CD4-positive, alpha-beta T cell (primary cell): ENCODE measurements around the gene YKT6. TPM values are rescaled to one million over a fixed set of nuclear protein-coding genes. Genes with fewer than 3 reads are reported as not detected.

Experiments used
- ATAC-seq: fragments of 200-7000 bp; cut with Tn5 transposase; one replicate; pipeline ENCODE4 v1.10.0; 2022; ENCODE audit warnings: mild to moderate bottlenecking; ENCODE audit not compliant: poor library complexity
- CTCF ChIA-PET: fragments of 350-600 bp; sonication (Branson Sonifier 250); formaldehyde crosslinking; loops from one replicate; lab custom pipeline; 2021; ENCODE audit warnings: antibody characterized with exemption, inconsistent platforms; lab: Charles Lee
- POLR2A ChIA-PET: fragments of 350-600 bp; sonication (Branson Sonifier 250); formaldehyde crosslinking; loops from one replicate; lab custom pipeline; 2021; ENCODE audit warnings: antibody characterized with exemption, inconsistent platforms; lab: Charles Lee
- DNase-seq, 14 experiments: peaks; one replicate each; pipeline ENCODE4 v3.0.0-alpha.2; 2013 to 2020; ENCODE audit warnings: mixed read lengths in 2 of 14
- H3K27ac ChIP-seq, 2 donors: one replicate each; pipeline versions ENCODE4 v1.5.1 to v1.7.0; 2013; ENCODE audit warnings: low read length in 2 of 2, low read depth in 1 of 2, mild to moderate bottlenecking in 1 of 2
- H3K27me3 ChIP-seq, 2 experiments: 1 replicate in 1 of 2; 2 replicates in 1 of 2; pipeline versions ENCODE4 v1.6.1 to v1.7.0; 2013; ENCODE audit warnings: low read length in 2 of 2, control low read depth in 1 of 2, mild to moderate bottlenecking in 1 of 2, moderate library complexity in 1 of 2; ENCODE audit not compliant: insufficient read depth in 2 of 2, control insufficient read depth in 1 of 2
- H3K36me3 ChIP-seq: one replicate; pipeline ENCODE4 v1.6.1; 2013; ENCODE audit warnings: low read length, control low read depth; ENCODE audit not compliant: insufficient read depth
- H3K4me1 ChIP-seq: one replicate; pipeline ENCODE4 v1.6.1; 2013; ENCODE audit warnings: low read length, control low read depth; ENCODE audit not compliant: insufficient read depth
- H3K4me3 ChIP-seq: one replicate; pipeline ENCODE4 v1.5.1; 2013; ENCODE audit warnings: mild to moderate bottlenecking, low read length, moderate library complexity
- H3K9me3 ChIP-seq, 2 experiments: 1 replicate in 1 of 2; 2 replicates in 1 of 2; pipeline versions ENCODE4 v1.6.1 to v1.7.0; 2013; ENCODE audit warnings: low read length in 2 of 2, mild to moderate bottlenecking in 2 of 2, control low read depth in 1 of 2, moderate library complexity in 1 of 2; ENCODE audit not compliant: control insufficient read depth in 1 of 2, insufficient read depth in 1 of 2
- H3K27ac Mint-ChIP-seq: one replicate; pipeline ENCODE4 v1.8.0; 2020; ENCODE audit warnings: mixed read lengths
- H3K27me3 Mint-ChIP-seq: one replicate; pipeline ENCODE4 v1.8.0; 2021; ENCODE audit warnings: mixed read lengths
- H3K36me3 Mint-ChIP-seq: one replicate; pipeline ENCODE4 v1.8.0; 2021; ENCODE audit warnings: low read depth, mixed read lengths
- H3K4me1 Mint-ChIP-seq: one replicate; pipeline ENCODE4 v1.8.0; 2021; ENCODE audit warnings: low read depth, mixed read lengths
- H3K4me3 Mint-ChIP-seq: one replicate; pipeline ENCODE4 v1.8.0; 2020; ENCODE audit warnings: mild to moderate bottlenecking, mixed read lengths
- H3K9me3 Mint-ChIP-seq: one replicate; pipeline ENCODE4 v1.8.0; 2020; ENCODE audit warnings: mixed read lengths
- intact Hi-C, 2 experiments: fragments of 100-400 bp; cut with DNase I in 1 of 2; cut with micrococcal nuclease in 1 of 2; formaldehyde crosslinking; loops; one replicate each; pipeline versions ENCODE4 v1.15.1 to v1.9.0; 2023 to 2025; cut with DNase I, micrococcal nuclease
- total RNA-seq, 174 experiments: library from RNA in 2 of 174; stranded (reverse) in 2 of 174; gene quantifications; one replicate each; pipeline ENCODE4 v1.2.3 and lab custom pipeline; 2021 to 2026
- TF ChIP-seq, protein P1 (sequence below): fragments of 200-600 bp; IDR thresholded peaks from one replicate; pipeline ENCODE4 v1.8.0; 2022; ENCODE audit warnings: antibody characterized with exemption, mild to moderate bottlenecking

The YKT6 gene
- total RNA-seq, 2 experiments from 2014 or later = 85.0 to 86.4 TPM

- peaks cover 0 to 4% of the 10 kb centered on the region in 2 experiments for H3K9me3 ChIP-seq
- H3K4me1 ChIP-seq = peaks cover 29% of the 10 kb centered on the region
- DNase-seq (no peak), ATAC-seq (no peak)
- Mint-ChIP-seq H3K9me3 (no peaks in the 10 kb centered on the region), H3K36me3 (no peaks in the 10 kb centered on the region), H3K27me3 (no peaks in the 10 kb centered on the region), H3K27ac (peak overlapping the region; percentile 83), H3K4me3 (no peak overlapping the region), H3K4me1 (peaks cover 27% of the 10 kb centered on the region)
- H3K27ac ChIP-seq = peak overlapping the region; percentile 81 to 85
- no peak overlapping the region for H3K4me3 ChIP-seq
- TF ChIP-seq, protein P1, sequence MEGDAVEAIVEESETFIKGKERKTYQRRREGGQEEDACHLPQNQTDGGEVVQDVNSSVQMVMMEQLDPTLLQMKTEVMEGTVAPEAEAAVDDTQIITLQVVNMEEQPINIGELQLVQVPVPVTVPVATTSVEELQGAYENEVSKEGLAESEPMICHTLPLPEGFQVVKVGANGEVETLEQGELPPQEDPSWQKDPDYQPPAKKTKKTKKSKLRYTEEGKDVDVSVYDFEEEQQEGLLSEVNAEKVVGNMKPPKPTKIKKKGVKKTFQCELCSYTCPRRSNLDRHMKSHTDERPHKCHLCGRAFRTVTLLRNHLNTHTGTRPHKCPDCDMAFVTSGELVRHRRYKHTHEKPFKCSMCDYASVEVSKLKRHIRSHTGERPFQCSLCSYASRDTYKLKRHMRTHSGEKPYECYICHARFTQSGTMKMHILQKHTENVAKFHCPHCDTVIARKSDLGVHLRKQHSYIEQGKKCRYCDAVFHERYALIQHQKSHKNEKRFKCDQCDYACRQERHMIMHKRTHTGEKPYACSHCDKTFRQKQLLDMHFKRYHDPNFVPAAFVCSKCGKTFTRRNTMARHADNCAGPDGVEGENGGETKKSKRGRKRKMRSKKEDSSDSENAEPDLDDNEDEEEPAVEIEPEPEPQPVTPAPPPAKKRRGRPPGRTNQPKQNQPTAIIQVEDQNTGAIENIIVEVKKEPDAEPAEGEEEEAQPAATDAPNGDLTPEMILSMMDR = no peak
- H3K27me3 ChIP-seq = no peaks in the 10 kb centered on the region
- ChIA-PET POLR2A (interaction anchor here (1.1 to 3.4 kb wide), 2 partner anchors 231 to 310 kb away, joined by 3 to 18 read pairs; partner anchors contain the start of gene NUDCD3), CTCF (no interaction called here)
- no peaks in the 10 kb centered on the region for H3K36me3 ChIP-seq
- intact Hi-C loops = no loop called here
These were observed 58.2 kb downstream of the YKT6 start for GRCh38 chr7:44258865-44259546.

DNA sequence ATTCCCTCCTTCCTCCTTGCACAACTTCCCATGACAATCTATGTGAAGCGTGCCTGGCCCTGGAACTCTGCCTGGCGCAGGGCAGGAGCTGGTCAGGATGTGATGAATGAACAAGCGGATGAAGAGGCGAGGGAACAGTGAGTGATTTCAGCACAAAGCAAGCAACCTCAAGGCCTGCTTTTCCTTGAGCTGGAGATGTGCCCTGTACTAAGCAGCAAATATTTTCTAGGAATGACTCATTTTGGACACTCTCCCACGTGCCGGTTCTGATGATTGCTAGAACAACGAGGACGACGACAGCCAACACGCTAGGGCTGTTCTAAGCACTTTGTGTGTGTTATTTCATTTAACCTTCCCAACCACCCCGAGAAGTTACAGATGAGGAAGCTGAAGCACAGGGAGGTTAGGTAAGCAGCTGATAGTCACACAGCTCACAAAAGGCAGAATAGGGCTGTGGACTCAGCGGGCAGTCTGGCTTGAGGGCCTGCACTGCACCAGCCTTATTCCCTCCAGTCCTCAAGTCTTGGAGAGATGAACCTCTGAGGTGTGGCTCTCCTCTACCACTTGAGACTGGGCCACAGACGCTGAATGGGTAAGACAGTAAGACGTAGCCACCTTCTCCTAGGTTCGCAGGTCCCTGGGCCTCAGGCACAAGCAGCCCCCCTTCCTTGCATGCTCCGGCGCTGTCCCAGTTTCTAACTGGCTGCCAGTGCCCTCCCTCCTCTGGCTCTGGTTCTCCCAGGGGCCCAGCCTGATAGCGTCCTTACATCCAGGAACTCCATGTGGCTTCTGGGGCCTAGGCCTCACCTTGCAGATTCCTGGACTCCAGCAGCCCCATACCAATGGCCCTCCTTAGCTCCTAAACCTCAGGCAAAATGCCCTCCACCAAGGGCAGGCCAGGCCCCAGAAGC, 59.0 kb downstream of the YKT6 start:
- DNase-seq = no peak
- no peaks in the 10 kb centered on the region for H3K36me3 Mint-ChIP-seq
- POLR2A ChIA-PET = interaction anchor here (3.4 kb wide), 1 partner anchor 230 kb away, joined by 18 read pairs; the partner anchor contains the start of gene NUDCD3

GRCh38 chr7:44261240-44261639, 60.5 kb downstream of the YKT6 start:
- CTCF ChIA-PET = no interaction called here

More for the DNA sequence above, 59.0 kb downstream of the YKT6 start:
- Mint-ChIP-seq H3K4me3 (no peak overlapping the region), H3K4me1 (peaks cover 27% of the 10 kb centered on the region), H3K9me3 (no peaks in the 10 kb centered on the region), H3K27me3 (no peaks in the 10 kb centered on the region), H3K27ac (peak overlapping the region; percentile 49)
- no peak for ATAC-seq
- no peak overlapping the region for H3K4me3 ChIP-seq
- CTCF ChIA-PET = no interaction called here
- H3K36me3 ChIP-seq = no peaks in the 10 kb centered on the region
- H3K4me1 ChIP-seq = peaks cover 29% of the 10 kb centered on the region
- no peaks in the 10 kb centered on the region for H3K9me3 ChIP-seq
- TF ChIP-seq, protein P1 = no peak
- no peak overlapping the region for H3K27ac ChIP-seq
- intact Hi-C loops = no loop called here
- no peaks in the 10 kb centered on the region for H3K27me3 ChIP-seq

More at GRCh38 chr7:44261240-44261639, 60.5 kb downstream of the YKT6 start:
- no peaks in the 10 kb centered on the region for H3K36me3 Mint-ChIP-seq
- no peak for DNase-seq
- Histone ChIP-seq H3K4me1 (peaks cover 29% of the 10 kb centered on the region), H3K36me3 (no peaks in the 10 kb centered on the region), H3K4me3 (no peak overlapping the region), H3K27me3 (no peaks in the 10 kb centered on the region), H3K27ac (no peak overlapping the region), H3K9me3 (no peaks in the 10 kb centered on the region)
- no peak overlapping the region for H3K4me3 Mint-ChIP-seq
- no peak overlapping the region for H3K27ac Mint-ChIP-seq
- no peaks in the 10 kb centered on the region for H3K9me3 Mint-ChIP-seq
- TF ChIP-seq, protein P1 = no peak
- intact Hi-C loops = no loop called here
- H3K27me3 Mint-ChIP-seq = no peaks in the 10 kb centered on the region
- no peak for ATAC-seq
- POLR2A ChIA-PET = no interaction called here
- H3K4me1 Mint-ChIP-seq = peaks cover 27% of the 10 kb centered on the region
